IMR-90 (cell line): ENCODE data around the gene ZNF407. TPM values are rescaled to one million over a fixed set of nuclear protein-coding genes. Genes with fewer than 3 reads are reported as not detected.

Source experiments
- ATAC-seq: fragments of 200-7000 bp; cut with Tn5 transposase; 2 replicates; pipeline ENCODE4 v1.9.1; 2020; ENCODE audit warnings: low read depth, mild to moderate bottlenecking, moderate library complexity
- BruUV-seq: library from RNA; stranded (reverse); fragments of 400-500 nt; replicated peaks from 2 replicates; lab custom pipeline; 2021; lab: Mats Ljungman, UMichigan
- CTCF ChIA-PET: fragments of 300-600 bp; formaldehyde crosslinking; extraction: SDS; loops from one replicate; lab custom pipeline; 2021; ENCODE audit warnings: antibody characterized with exemption; lab: Yijun Ruan, JAX
- POLR2A ChIA-PET: fragments of 300-600 bp; sonication (Branson Sonifier 250); formaldehyde crosslinking; loops from one replicate; lab custom pipeline; 2022; ENCODE audit warnings: antibody characterized with exemption; ENCODE audit not compliant: unreplicated experiment; lab: Charles Lee
- DNase-seq: peaks from one replicate; pipeline ENCODE4 v3.0.0; 2013
- H2AFZ ChIP-seq: replicated peaks from 2 replicates; pipeline ENCODE3; 2013; ENCODE audit warnings: low read length, mild to moderate bottlenecking; ENCODE audit not compliant: poor library complexity
- H2AK5ac ChIP-seq: 2 replicates; pipeline ENCODE4 v1.6.1; 2013; ENCODE audit warnings: low read depth, low read length, inconsistent platforms
- H2AK9ac ChIP-seq: replicated peaks from 2 replicates; pipeline ENCODE3; 2013; ENCODE audit warnings: mild to moderate bottlenecking, low read depth, low read length, moderate library complexity; ENCODE audit not compliant: poor library complexity
- H2BK120ac ChIP-seq: 2 replicates; pipeline ENCODE4 v1.6.1; 2013; ENCODE audit warnings: low read depth, low read length, inconsistent platforms
- H2BK15ac ChIP-seq: 3 replicates; pipeline ENCODE4 v1.6.1; 2013; ENCODE audit warnings: low read depth, low read length, inconsistent platforms
- H2BK20ac ChIP-seq: 2 replicates; pipeline ENCODE4 v1.6.1; 2013; ENCODE audit warnings: low read depth, mild to moderate bottlenecking, inconsistent platforms, low read length, moderate library complexity
- H2BK5ac ChIP-seq: 2 replicates; pipeline ENCODE4 v1.6.1; 2013; ENCODE audit warnings: mild to moderate bottlenecking, low read depth, low read length, inconsistent platforms; ENCODE audit not compliant: poor library complexity, severe bottlenecking
- H3K14ac ChIP-seq: replicated peaks from 2 replicates; pipeline ENCODE4 v1.6.1; 2013; ENCODE audit warnings: low read depth, low read length, inconsistent platforms
- H3K18ac ChIP-seq: 2 replicates; pipeline ENCODE4 v1.6.1; 2013; ENCODE audit warnings: low read depth, low read length, control low read depth
- H3K23ac ChIP-seq: 2 replicates; pipeline ENCODE4 v1.6.1; 2013; ENCODE audit warnings: low read depth, low read length, inconsistent platforms
- H3K27ac ChIP-seq: 2 replicates; pipeline ENCODE4 v1.5.1; 2013; ENCODE audit warnings: mild to moderate bottlenecking, control low read depth, low read length; ENCODE audit not compliant: insufficient read depth
- H3K27me3 ChIP-seq: 2 replicates; pipeline ENCODE4 v1.6.1; 2013; ENCODE audit warnings: low read length; ENCODE audit not compliant: control insufficient read depth, insufficient read depth
- H3K36me3 ChIP-seq: 2 replicates; pipeline ENCODE4 v1.6.1; 2013; ENCODE audit warnings: low read length, mixed read lengths; ENCODE audit not compliant: control insufficient read depth, insufficient read depth
- H3K4ac ChIP-seq: 2 replicates; pipeline ENCODE4 v1.6.1; 2013; ENCODE audit warnings: low read depth, low read length, inconsistent platforms
- H3K4me1 ChIP-seq: 2 replicates; pipeline ENCODE4 v1.6.1; 2013; ENCODE audit warnings: low read length, mixed read lengths; ENCODE audit not compliant: control insufficient read depth, insufficient read depth
- H3K4me2 ChIP-seq: 2 replicates; pipeline ENCODE4 v1.6.1; 2013; ENCODE audit warnings: low read depth, mild to moderate bottlenecking, control low read depth, low read length, moderate library complexity
- H3K4me3 ChIP-seq: 2 replicates; pipeline ENCODE4 v1.5.1; 2013; ENCODE audit warnings: low read depth, mild to moderate bottlenecking, control low read depth, low read length, moderate library complexity; ENCODE audit not compliant: insufficient read depth
- H3K56ac ChIP-seq: 2 replicates; pipeline ENCODE4 v1.6.1; 2013; ENCODE audit warnings: low read length, inconsistent platforms; ENCODE audit not compliant: insufficient read depth; ENCODE audit errors: extremely low read depth
- H3K79me1 ChIP-seq, 2 experiments: 2 replicates each; pipeline ENCODE4 v1.6.1; 2013; ENCODE audit warnings: low read length in 2 of 2, inconsistent platforms in 1 of 2, low read depth in 1 of 2
- H3K9ac ChIP-seq: 2 replicates; pipeline ENCODE4 v1.6.1; 2013; ENCODE audit warnings: low read depth, low read length, control low read depth
- H3K9me1 ChIP-seq: 2 replicates; pipeline ENCODE4 v1.6.1; 2013; ENCODE audit warnings: low read length, inconsistent platforms; ENCODE audit not compliant: insufficient read depth
- H3K9me3 ChIP-seq: 2 replicates; pipeline ENCODE4 v1.6.1; 2013; ENCODE audit warnings: low read length; ENCODE audit not compliant: control insufficient read depth, insufficient read depth
- H4K20me1 ChIP-seq: 2 replicates; pipeline ENCODE4 v1.6.1; 2013; ENCODE audit warnings: low read length, inconsistent platforms; ENCODE audit not compliant: insufficient read depth
- H4K5ac ChIP-seq: 2 replicates; pipeline ENCODE4 v1.6.1; 2013; ENCODE audit warnings: mild to moderate bottlenecking, low read depth, low read length, control low read depth
- H4K8ac ChIP-seq, 2 experiments: 2 replicates each; pipeline ENCODE4 v1.6.1; 2013; ENCODE audit warnings: low read depth in 2 of 2, low read length in 2 of 2, control low read depth in 1 of 2, inconsistent platforms in 1 of 2
- H4K91ac ChIP-seq: 2 replicates; pipeline ENCODE4 v1.6.1; 2013; ENCODE audit warnings: low read depth, low read length, inconsistent platforms; ENCODE audit not compliant: insufficient read depth
- BHLHE40 ChIP-seq: fragments of 150-350 bp; IDR thresholded peaks from 2 replicates; pipeline ENCODE4 v1.6.1; 2016; ENCODE audit warnings: mild to moderate bottlenecking, low read depth, low read length
- CEBPB ChIP-seq: IDR thresholded peaks from 2 replicates; pipeline ENCODE4 v1.6.1; 2012; ENCODE audit warnings: low read depth, low read length, improper control_type of control experiment
- CHD1 ChIP-seq: IDR thresholded peaks from 2 replicates; pipeline ENCODE4 v1.6.1; 2012; ENCODE audit warnings: low read depth, low read length, improper control_type of control experiment
- MAFK ChIP-seq: IDR thresholded peaks from 2 replicates; pipeline ENCODE4 v1.6.1; 2012; ENCODE audit warnings: low read depth, low read length, improper control_type of control experiment
- MAZ ChIP-seq: IDR thresholded peaks from 2 replicates; pipeline ENCODE4 v1.6.1; 2012; ENCODE audit warnings: low read depth, mild to moderate bottlenecking, low read length, improper control_type of control experiment, moderate library complexity, borderline replicate concordance
- MXI1 ChIP-seq: IDR thresholded peaks from 2 replicates; pipeline ENCODE4 v1.6.1; 2012; ENCODE audit warnings: low read depth, mild to moderate bottlenecking, low read length, moderate library complexity, borderline replicate concordance
- RFX5 ChIP-seq: IDR thresholded peaks from 2 replicates; pipeline ENCODE4 v1.8.0; 2012; ENCODE audit warnings: low read depth, mild to moderate bottlenecking, low read length, moderate library complexity
- WGBS, 2 experiments: methylation state at CpG; one replicate each; pipeline versions ENCODE4 v1.1.5 to v1.1.7; 2013; ENCODE audit warnings: missing lambda C conversion rate in 2 of 2; ENCODE audit not compliant: insufficient read length in 1 of 2; ENCODE audit errors: extremely low coverage in 2 of 2; 5-methylcytosine and 5-hydroxymethylcytosine counted together
- dilution Hi-C: fragments of 300-500 bp; cut with HindIII; formaldehyde crosslinking; loops from one replicate; pipeline ENCODE4 v1.14.3; 2018; ENCODE audit warnings: low sequenced_read_pairs; ENCODE audit not compliant: unreplicated experiment
- in situ Hi-C: fragments of 300-500 bp; cut with MboI; formaldehyde crosslinking; loops from 3 replicates; pipeline ENCODE4 v1.14.3; 2019; ENCODE audit warnings: low sequenced_read_pairs, inconsistent platforms, mixed read lengths
- intact Hi-C: fragments of 100-400 bp; cut with micrococcal nuclease; formaldehyde crosslinking; loops from 2 replicates; pipeline ENCODE4 v1.10.0; 2022
- polyA plus RNA-seq, 3 experiments: library from polyadenylated mRNA; depleted of rRNA; stranded (reverse); fragments of >200 nt; gene quantifications; 2 replicates each; pipeline ENCODE4 v1.2.3, GENCODE V29; 2012; ENCODE audit warnings: low replicate concordance in 1 of 3
- total RNA-seq: library from RNA; depleted of rRNA; stranded (reverse); fragments of >200 nt; gene quantifications from 2 replicates; pipeline ENCODE4 v1.2.3, GENCODE V29; 2012
- TF ChIP-seq, protein P1 (sequence below): fragments of 150-350 bp; IDR thresholded peaks from 2 replicates; pipeline ENCODE4 v1.6.1; 2016; ENCODE audit warnings: low read depth, mild to moderate bottlenecking, low read length, moderate library complexity, borderline replicate concordance
- TF ChIP-seq, protein P2 (sequence below): fragments of 150-350 bp; IDR thresholded peaks from 2 replicates; pipeline ENCODE4 v1.6.1; 2017; ENCODE audit warnings: mild to moderate bottlenecking, antibody characterized with exemption, low read length, low read depth
- TF ChIP-seq, protein P3 (sequence below): conservative IDR thresholded peaks from 2 replicates; pipeline ENCODE4 v1.5.1; 2012; ENCODE audit warnings: mild to moderate bottlenecking, low read depth, low read length, improper control_type of control experiment

Gene ZNF407
- total and polyA plus RNA-seq, 2 of the 4 experiments (the other 2 are of a cell fraction) = 3.1 to 20.1 TPM

DNA sequence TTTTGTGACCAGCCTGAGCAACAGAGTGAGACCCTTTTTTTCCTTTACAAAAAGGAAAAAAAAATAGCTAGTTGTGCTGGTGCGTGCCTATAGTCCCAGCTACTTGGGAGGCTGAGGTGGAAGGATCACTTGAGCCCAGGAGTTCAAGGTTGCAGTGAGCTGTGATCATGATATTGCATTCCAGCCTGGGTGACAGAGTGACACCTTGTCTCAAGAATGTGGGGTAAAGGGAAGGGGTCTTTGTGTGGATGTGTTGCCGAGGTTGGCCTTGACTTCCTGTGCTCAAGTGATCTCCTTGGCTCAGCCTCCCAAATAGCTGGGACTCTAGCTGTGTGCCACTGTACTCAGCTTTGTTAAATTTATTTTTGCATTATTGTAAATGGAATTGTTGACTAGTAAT is 120.6 kb downstream of the ZNF407 start:
- Histone ChIP-seq H2BK20ac (no peak overlapping the region), H4K8ac (no peak overlapping the region), H2BK15ac (no peak overlapping the region), H3K9ac (no peak overlapping the region), H2BK120ac (no peak overlapping the region), H3K4me1 (peaks cover 3% of the 10 kb centered on the region), H3K27ac (no peak overlapping the region), H3K4me2 (no peak overlapping the region), H3K14ac (peak overlapping the region; percentile 68; the same call in 1 of the 2 replicates), H2AFZ (no peak overlapping the region), H3K36me3 (no peaks in the 10 kb centered on the region), H2BK5ac (no peak overlapping the region), H3K4me3 (no peak overlapping the region), H2AK5ac (no peak overlapping the region), H3K23ac (no peak overlapping the region), H3K27me3 (no peaks in the 10 kb centered on the region), H4K91ac (no peak overlapping the region), H4K20me1 (no peaks in the 10 kb centered on the region), H3K9me1 (no peaks in the 10 kb centered on the region), H3K79me1 (peaks cover 4 to 10% of the 10 kb centered on the region in 2 experiments; a peak in 2 of 4 replicates), H3K4ac (no peak overlapping the region), H3K56ac (no peak overlapping the region), H2AK9ac (no peak overlapping the region), H4K5ac (no peak overlapping the region), H3K9me3 (no peaks in the 10 kb centered on the region), H3K18ac (no peak overlapping the region)
- DNase-seq = no peak
- POLR2A ChIA-PET = interaction anchor here (0.5 kb wide), 1 partner anchor 413 kb away, joined by 4 read pairs; no protein-coding TSS in a partner anchor
- no peak for ATAC-seq
- TF ChIP-seq, protein P1, sequence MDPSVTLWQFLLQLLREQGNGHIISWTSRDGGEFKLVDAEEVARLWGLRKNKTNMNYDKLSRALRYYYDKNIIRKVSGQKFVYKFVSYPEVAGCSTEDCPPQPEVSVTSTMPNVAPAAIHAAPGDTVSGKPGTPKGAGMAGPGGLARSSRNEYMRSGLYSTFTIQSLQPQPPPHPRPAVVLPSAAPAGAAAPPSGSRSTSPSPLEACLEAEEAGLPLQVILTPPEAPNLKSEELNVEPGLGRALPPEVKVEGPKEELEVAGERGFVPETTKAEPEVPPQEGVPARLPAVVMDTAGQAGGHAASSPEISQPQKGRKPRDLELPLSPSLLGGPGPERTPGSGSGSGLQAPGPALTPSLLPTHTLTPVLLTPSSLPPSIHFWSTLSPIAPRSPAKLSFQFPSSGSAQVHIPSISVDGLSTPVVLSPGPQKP = no peak
- TF ChIP-seq MAFK (no peak), CEBPB (no peak), CHD1 (no peak), RFX5 (no peak), MAZ (no peak), MXI1 (no peak), BHLHE40 (no peak)
- TF ChIP-seq, protein P2, sequence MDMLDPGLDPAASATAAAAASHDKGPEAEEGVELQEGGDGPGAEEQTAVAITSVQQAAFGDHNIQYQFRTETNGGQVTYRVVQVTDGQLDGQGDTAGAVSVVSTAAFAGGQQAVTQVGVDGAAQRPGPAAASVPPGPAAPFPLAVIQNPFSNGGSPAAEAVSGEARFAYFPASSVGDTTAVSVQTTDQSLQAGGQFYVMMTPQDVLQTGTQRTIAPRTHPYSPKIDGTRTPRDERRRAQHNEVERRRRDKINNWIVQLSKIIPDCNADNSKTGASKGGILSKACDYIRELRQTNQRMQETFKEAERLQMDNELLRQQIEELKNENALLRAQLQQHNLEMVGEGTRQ = no peak
- TF ChIP-seq, protein P3, sequence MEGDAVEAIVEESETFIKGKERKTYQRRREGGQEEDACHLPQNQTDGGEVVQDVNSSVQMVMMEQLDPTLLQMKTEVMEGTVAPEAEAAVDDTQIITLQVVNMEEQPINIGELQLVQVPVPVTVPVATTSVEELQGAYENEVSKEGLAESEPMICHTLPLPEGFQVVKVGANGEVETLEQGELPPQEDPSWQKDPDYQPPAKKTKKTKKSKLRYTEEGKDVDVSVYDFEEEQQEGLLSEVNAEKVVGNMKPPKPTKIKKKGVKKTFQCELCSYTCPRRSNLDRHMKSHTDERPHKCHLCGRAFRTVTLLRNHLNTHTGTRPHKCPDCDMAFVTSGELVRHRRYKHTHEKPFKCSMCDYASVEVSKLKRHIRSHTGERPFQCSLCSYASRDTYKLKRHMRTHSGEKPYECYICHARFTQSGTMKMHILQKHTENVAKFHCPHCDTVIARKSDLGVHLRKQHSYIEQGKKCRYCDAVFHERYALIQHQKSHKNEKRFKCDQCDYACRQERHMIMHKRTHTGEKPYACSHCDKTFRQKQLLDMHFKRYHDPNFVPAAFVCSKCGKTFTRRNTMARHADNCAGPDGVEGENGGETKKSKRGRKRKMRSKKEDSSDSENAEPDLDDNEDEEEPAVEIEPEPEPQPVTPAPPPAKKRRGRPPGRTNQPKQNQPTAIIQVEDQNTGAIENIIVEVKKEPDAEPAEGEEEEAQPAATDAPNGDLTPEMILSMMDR = no peak
- in situ Hi-C loops (no loop called here), dilution Hi-C loops (no loop called here), intact Hi-C loops (no loop called here)
- no CpG with 5 or more reads among the region's 2 CpGs for WGBS, 2 experiments
- CTCF ChIA-PET = no interaction called here
- no TSS peak for BruUV-seq
